CD4-positive, alpha-beta memory T cell (primary cell): ENCODE measurements around the gene ENKUR. TPM values are rescaled to one million over a fixed set of nuclear protein-coding genes. Genes with fewer than 3 reads are reported as not detected.
"Not testable (repeated sequence)": the region's sequence is repeated elsewhere in the genome, so short reads cannot be mapped to it uniquely, and the experiment has no call there.

ENCODE experiments used
- CTCF ChIA-PET: fragments of 350-600 bp; sonication (Branson Sonifier 250); formaldehyde crosslinking; loops from one replicate; lab custom pipeline; 2021; ENCODE audit warnings: inconsistent platforms; ENCODE audit not compliant: partially characterized antibody; lab: Charles Lee
- POLR2A ChIA-PET: fragments of 350-600 bp; sonication (Branson Sonifier 250); formaldehyde crosslinking; loops from one replicate; lab custom pipeline; 2021; ENCODE audit not compliant: partially characterized antibody; lab: Charles Lee
- DNase-seq, 5 donors: peaks; one replicate each; pipeline versions ENCODE4 v3.0.0 to v3.0.0-alpha.2; 2020 to 2022; ENCODE audit warnings: mixed read lengths in 1 of 5
- H3K27ac ChIP-seq: one replicate; pipeline ENCODE4 v1.7.0; 2013; ENCODE audit warnings: low read depth, low read length
- H3K27me3 ChIP-seq: 2 replicates; pipeline ENCODE4 v1.7.0; 2013; ENCODE audit warnings: mild to moderate bottlenecking, low read length, moderate library complexity; ENCODE audit not compliant: insufficient read depth
- H3K36me3 ChIP-seq: 2 replicates; pipeline ENCODE4 v1.7.0; 2013; ENCODE audit warnings: mild to moderate bottlenecking, low read length, moderate library complexity; ENCODE audit not compliant: insufficient read depth
- H3K4me1 ChIP-seq: 2 replicates; pipeline ENCODE4 v1.7.0; 2013; ENCODE audit warnings: mild to moderate bottlenecking, low read length, moderate library complexity; ENCODE audit not compliant: insufficient read depth
- H3K4me3 ChIP-seq, 2 donors: one replicate each; pipeline ENCODE4 v1.7.0; 2013; ENCODE audit warnings: low read length in 2 of 2, mild to moderate bottlenecking in 1 of 2
- H3K9me3 ChIP-seq, 2 donors: one replicate each; pipeline ENCODE4 v1.7.0; 2013; ENCODE audit warnings: low read length in 2 of 2, control low read depth in 1 of 2; ENCODE audit not compliant: control insufficient read depth in 1 of 2
- H3K27ac Mint-ChIP-seq, 7 donors: one replicate each; pipeline ENCODE4 v1.8.0; 2020 to 2021; ENCODE audit warnings: mixed read lengths in 7 of 7, mild to moderate bottlenecking in 6 of 7, inconsistent platforms in 3 of 7, moderate library complexity in 3 of 7
- H3K27me3 Mint-ChIP-seq, 2 donors: one replicate each; pipeline ENCODE4 v1.8.0; 2020 to 2021; ENCODE audit warnings: mixed read lengths in 2 of 2
- H3K36me3 Mint-ChIP-seq, 2 donors: one replicate each; pipeline ENCODE4 v1.8.0; 2020 to 2021; ENCODE audit warnings: mixed read lengths in 2 of 2, inconsistent platforms in 1 of 2, mild to moderate bottlenecking in 1 of 2
- H3K4me1 Mint-ChIP-seq, 4 donors: one replicate each; pipeline ENCODE4 v1.8.0; 2020 to 2021; ENCODE audit warnings: mixed read lengths in 4 of 4, mild to moderate bottlenecking in 1 of 4
- H3K4me3 Mint-ChIP-seq, 8 donors: one replicate each; pipeline ENCODE4 v1.8.0; 2020 to 2021; ENCODE audit warnings: mixed read lengths in 8 of 8, mild to moderate bottlenecking in 7 of 8, moderate library complexity in 6 of 8, inconsistent platforms in 3 of 8
- H3K9me3 Mint-ChIP-seq, 8 donors: one replicate each; pipeline ENCODE4 v1.8.0; 2020 to 2021; ENCODE audit warnings: mixed read lengths in 8 of 8, mild to moderate bottlenecking in 5 of 8, inconsistent platforms in 3 of 8, moderate library complexity in 1 of 8
- intact Hi-C: fragments of 100-400 bp; cut with micrococcal nuclease; formaldehyde crosslinking; loops from one replicate; pipeline ENCODE4 v1.15.1; 2023
- polyA plus RNA-seq, 2 donors: library from polyadenylated mRNA; unstranded; fragments of 300-500 nt; fragmentation: Illumina TruSeq; gene quantifications; one replicate each; pipeline ENCODE4 v1.2.3, GENCODE V29; 2021
- total RNA-seq, 2 experiments: library from RNA; stranded (reverse); gene quantifications; one replicate each; pipeline ENCODE4 v1.2.3, GENCODE V29; 2021

ENKUR gene
- total and polyA plus RNA-seq, 4 experiments from 2014 or later: not detected

GRCh38 chr10:25016376-25017153 lies 607 bp upstream of the ENKUR start, which contains the start of gene THNSL1:
THNSL1 (plus strand) TSS chr10:25016612; CDS start chr10:25023224, 6,612 bp downstream.
- no peaks in the 10 kb centered on the region for H3K9me3 ChIP-seq
- Mint-ChIP-seq H3K9me3 (no peaks in the 10 kb centered on the region), H3K27me3 (no peaks in the 10 kb centered on the region), H3K36me3 (peaks cover 0 to 5% of the 10 kb centered on the region in 2 donors), H3K27ac (peak within 1 kb of the TSS; percentile 96 to 99 (median 98)), H3K4me1 (peaks cover 9 to 25% (median 17%) of the 10 kb centered on the region in 4 donors), H3K4me3 (peak within 1 kb of the TSS; percentile 88 to 97 (median 93))
- no peaks in the 10 kb centered on the region for H3K27me3 ChIP-seq
- peak within 1 kb of the TSS; percentile 30 to 76 for H3K4me3 ChIP-seq
- H3K4me1 ChIP-seq: peaks cover 22% of the 10 kb centered on the region
- ChIA-PET POLR2A (interaction anchor here (0.9 to 1.7 kb wide), 10 partner anchors 26 to 1652 kb away, joined by 3 to 30 read pairs (median 4); partner anchors contain the start of gene ARHGAP21), CTCF (interaction anchor here (0.5 to 1.4 kb wide), 7 partner anchors 9 to 1865 kb away, joined by 3 to 5 read pairs (median 3); no protein-coding TSS in a partner anchor)
- H3K36me3 ChIP-seq: no peaks in the 10 kb centered on the region
- H3K27ac ChIP-seq: peak within 1 kb of the TSS; percentile 85
- peak; percentile 95 to 99 (median 97) for DNase-seq
- intact Hi-C loops: loop anchor here (1.0 to 10.0 kb wide), 7 partner anchors 46 to 1578 kb away; partner anchors contain the start of genes OTUD1 and PRTFDC1

- Histone ChIP-seq H3K27me3 (no peaks in the 10 kb centered on the region), H3K36me3 (no peaks in the 10 kb centered on the region), H3K27ac (no peak overlapping the region), H3K4me1 (peaks cover 22% of the 10 kb centered on the region), H3K9me3 (no peaks in the 10 kb centered on the region), H3K4me3 (no peak overlapping the region)
- intact Hi-C loops: loop anchor here (10.0 kb wide), 1 partner anchor 1430 kb away; no protein-coding TSS in a partner anchor
- Mint-ChIP-seq H3K4me3 (no peak overlapping the region), H3K27ac (peak overlapping the region in 6 of 7 donors; percentile 20 to 99 (median 98)), H3K9me3 (no peaks in the 10 kb centered on the region), H3K36me3 (peaks cover 0 to 5% of the 10 kb centered on the region in 2 donors), H3K27me3 (no peaks in the 10 kb centered on the region), H3K4me1 (peaks cover 9 to 25% (median 17%) of the 10 kb centered on the region in 4 donors)
- no peak for DNase-seq
- ChIA-PET POLR2A (no interaction called here), CTCF (no interaction called here)
These were observed 1.4 kb downstream of the ENKUR start for GRCh38 chr10:25014579-25014978.

GRCh38 chr10:25011591-25011990 lies 4.4 kb downstream of the ENKUR start:
- CTCF ChIA-PET, H3K36me3 Mint-ChIP-seq, DNase-seq, H3K27me3 Mint-ChIP-seq, H3K4me3 Mint-ChIP-seq, H3K9me3 Mint-ChIP-seq, H3K27ac ChIP-seq, H3K27ac Mint-ChIP-seq, H3K27me3 ChIP-seq, H3K9me3 ChIP-seq, H3K4me1 ChIP-seq, H3K4me3 ChIP-seq, H3K36me3 ChIP-seq, POLR2A ChIA-PET: not testable (repeated sequence)
- intact Hi-C loops: loop anchor here (10.0 kb wide), 1 partner anchor 1433 kb away; no protein-coding TSS in a partner anchor
- H3K4me1 Mint-ChIP-seq: peaks cover 4 to 11% (median 7%) of the 10 kb centered on the region in 4 donors

GRCh38 chr10:24998044-24998443 lies 17.9 kb downstream of the ENKUR start:
- Mint-ChIP-seq H3K36me3 (peaks cover 0 to 2% of the 10 kb centered on the region in 2 donors), H3K27me3 (peaks cover 0 to 7% of the 10 kb centered on the region in 2 donors), H3K4me3 (no peak overlapping the region), H3K4me1 (no peaks in the 10 kb centered on the region), H3K9me3 (peaks cover 2 to 16% (median 7%) of the 10 kb centered on the region in 8 donors), H3K27ac (no peak overlapping the region)
- no peaks in the 10 kb centered on the region for H3K4me1 ChIP-seq
- no peak overlapping the region for H3K27ac ChIP-seq
- no peak overlapping the region for H3K4me3 ChIP-seq
- DNase-seq: no peak
- no peaks in the 10 kb centered on the region for H3K36me3 ChIP-seq
- CTCF ChIA-PET: no interaction called here
- POLR2A ChIA-PET: no interaction called here
- intact Hi-C loops: no loop called here
- H3K27me3 ChIP-seq: no peaks in the 10 kb centered on the region
- no peaks in the 10 kb centered on the region for H3K9me3 ChIP-seq

- ChIA-PET POLR2A (no interaction called here), CTCF (interaction anchor here (1.0 kb wide), 1 partner anchor 378 kb away, joined by 3 read pairs; no protein-coding TSS in a partner anchor)
These were observed 20.9 kb downstream of the ENKUR start for GRCh38 chr10:24995072-24995471.

GRCh38 chr10:24993237-24993958 lies 22.6 kb downstream of the ENKUR start:
- H3K27me3 ChIP-seq: no peaks in the 10 kb centered on the region
- no peak overlapping the region for H3K27ac ChIP-seq
- DNase-seq: no peak
- intact Hi-C loops: no loop called here
- Mint-ChIP-seq H3K27ac (peak overlapping the region in 1 of 7 donors; percentile 11), H3K27me3 (peaks cover 0 to 2% of the 10 kb centered on the region in 2 donors), H3K4me1 (no peaks in the 10 kb centered on the region), H3K9me3 (no peaks in the 10 kb centered on the region), H3K4me3 (no peak overlapping the region), H3K36me3 (no peaks in the 10 kb centered on the region)
- no peak overlapping the region for H3K4me3 ChIP-seq
- H3K4me1 ChIP-seq: no peaks in the 10 kb centered on the region
- no peaks in the 10 kb centered on the region for H3K36me3 ChIP-seq
- POLR2A ChIA-PET: no interaction called here
- no peaks in the 10 kb centered on the region for H3K9me3 ChIP-seq
- CTCF ChIA-PET: interaction anchor here (1.3 to 1.7 kb wide), 2 partner anchors 351 to 376 kb away, joined by 5 to 11 read pairs; no protein-coding TSS in a partner anchor

More at GRCh38 chr10:24995072-24995471, 20.9 kb downstream of the ENKUR start:
- H3K4me3 ChIP-seq: no peak overlapping the region
- H3K27ac Mint-ChIP-seq: no peak overlapping the region
- H3K27ac ChIP-seq: no peak overlapping the region
- H3K9me3 ChIP-seq: no peaks in the 10 kb centered on the region
- no peaks in the 10 kb centered on the region for H3K36me3 ChIP-seq
- no peaks in the 10 kb centered on the region for H3K36me3 Mint-ChIP-seq
- intact Hi-C loops: no loop called here
- no peak for DNase-seq
- H3K27me3 Mint-ChIP-seq: peaks cover 0 to 2% of the 10 kb centered on the region in 2 donors
- no peaks in the 10 kb centered on the region for H3K4me1 Mint-ChIP-seq
- H3K4me1 ChIP-seq: no peaks in the 10 kb centered on the region
- peaks cover 0 to 6% (median 0%) of the 10 kb centered on the region in 8 donors for H3K9me3 Mint-ChIP-seq
- H3K4me3 Mint-ChIP-seq: no peak overlapping the region
- no peaks in the 10 kb centered on the region for H3K27me3 ChIP-seq
